Measurements from ENCODE around the gene SPPL2C. TPM values are rescaled to one million over a fixed set of nuclear protein-coding genes. Genes with fewer than 3 reads are reported as not detected.

Gene SPPL2C, protein sequence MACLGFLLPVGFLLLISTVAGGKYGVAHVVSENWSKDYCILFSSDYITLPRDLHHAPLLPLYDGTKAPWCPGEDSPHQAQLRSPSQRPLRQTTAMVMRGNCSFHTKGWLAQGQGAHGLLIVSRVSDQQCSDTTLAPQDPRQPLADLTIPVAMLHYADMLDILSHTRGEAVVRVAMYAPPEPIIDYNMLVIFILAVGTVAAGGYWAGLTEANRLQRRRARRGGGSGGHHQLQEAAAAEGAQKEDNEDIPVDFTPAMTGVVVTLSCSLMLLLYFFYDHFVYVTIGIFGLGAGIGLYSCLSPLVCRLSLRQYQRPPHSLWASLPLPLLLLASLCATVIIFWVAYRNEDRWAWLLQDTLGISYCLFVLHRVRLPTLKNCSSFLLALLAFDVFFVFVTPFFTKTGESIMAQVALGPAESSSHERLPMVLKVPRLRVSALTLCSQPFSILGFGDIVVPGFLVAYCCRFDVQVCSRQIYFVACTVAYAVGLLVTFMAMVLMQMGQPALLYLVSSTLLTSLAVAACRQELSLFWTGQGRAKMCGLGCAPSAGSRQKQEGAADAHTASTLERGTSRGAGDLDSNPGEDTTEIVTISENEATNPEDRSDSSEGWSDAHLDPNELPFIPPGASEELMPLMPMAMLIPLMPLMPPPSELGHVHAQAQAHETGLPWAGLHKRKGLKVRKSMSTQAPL
- total RNA-seq: not detected

DNA sequence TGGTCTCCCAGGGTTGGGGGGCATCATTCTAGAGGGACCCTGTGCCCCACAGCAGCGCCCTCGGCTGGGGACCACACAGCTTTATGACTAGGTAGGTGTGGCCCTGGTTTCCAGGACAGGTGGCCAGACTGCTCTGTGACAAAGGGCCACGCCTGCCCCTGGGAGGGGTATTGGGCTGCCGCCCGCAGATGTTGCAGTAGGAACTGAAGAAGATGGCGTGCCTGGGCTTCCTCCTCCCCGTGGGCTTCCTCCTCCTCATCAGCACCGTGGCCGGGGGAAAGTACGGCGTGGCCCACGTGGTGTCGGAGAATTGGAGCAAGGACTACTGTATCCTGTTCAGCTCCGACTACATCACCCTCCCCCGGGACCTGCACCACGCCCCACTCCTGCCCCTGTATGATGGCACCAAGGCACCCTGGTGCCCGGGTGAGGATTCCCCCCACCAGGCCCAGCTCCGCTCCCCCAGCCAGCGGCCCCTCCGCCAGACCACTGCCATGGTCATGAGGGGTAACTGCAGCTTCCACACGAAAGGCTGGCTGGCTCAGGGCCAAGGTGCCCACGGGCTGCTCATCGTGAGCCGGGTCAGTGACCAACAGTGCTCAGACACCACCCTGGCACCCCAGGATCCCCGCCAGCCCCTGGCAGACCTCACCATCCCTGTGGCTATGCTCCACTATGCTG, at the start of gene SPPL2C:
SPPL2C (plus strand) TSS at position 187 of the 681 bp plus-strand sequence; CDS start at position 213, 26 bp downstream.

DNA sequence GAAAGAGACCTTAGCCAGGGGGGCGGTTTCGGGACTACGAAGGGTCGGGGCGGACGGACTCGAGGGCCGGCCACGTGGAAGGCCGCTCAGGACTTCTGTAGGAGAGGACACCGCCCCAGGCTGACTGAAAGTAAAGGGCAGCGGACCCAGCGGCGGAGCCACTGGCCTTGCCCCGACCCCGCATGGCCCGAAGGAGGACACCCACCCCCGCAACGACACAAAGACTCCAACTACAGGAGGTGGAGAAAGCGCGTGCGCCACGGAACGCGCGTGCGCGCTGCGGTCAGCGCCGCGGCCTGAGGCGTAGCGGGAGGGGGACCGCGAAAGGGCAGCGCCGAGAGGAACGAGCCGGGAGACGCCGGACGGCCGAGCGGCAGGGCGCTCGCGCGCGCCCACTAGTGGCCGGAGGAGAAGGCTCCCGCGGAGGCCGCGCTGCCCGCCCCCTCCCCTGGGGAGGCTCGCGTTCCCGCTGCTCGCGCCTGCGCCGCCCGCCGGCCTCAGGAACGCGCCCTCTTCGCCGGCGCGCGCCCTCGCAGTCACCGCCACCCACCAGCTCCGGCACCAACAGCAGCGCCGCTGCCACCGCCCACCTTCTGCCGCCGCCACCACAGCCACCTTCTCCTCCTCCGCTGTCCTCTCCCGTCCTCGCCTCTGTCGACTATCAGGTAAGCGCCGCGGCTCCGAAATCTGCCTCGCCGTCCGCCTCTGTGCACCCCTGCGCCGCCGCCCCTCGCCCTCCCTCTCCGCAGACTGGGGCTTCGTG, 49.5 kb downstream of the SPPL2C start, which contains the start of gene MAPT:
MAPT (plus strand) TSS at position 533 of the 763 bp plus-strand sequence. CDS start 67,784 bp downstream, outside the sequence.

Other genes starting within 250 kb of the SPPL2C start
- gene CRHR1, start 60.6 kb upstream of the SPPL2C start, total RNA-seq: 20.6 TPM
- 41.3 TPM for gene MAPT, start 49.7 kb downstream of the SPPL2C start, total RNA-seq
- gene STH, start 154.4 kb downstream of the SPPL2C start, total RNA-seq: not detected